Measurements from ENCODE around the gene PLXNA4. TPM values are rescaled to one million over a fixed set of nuclear protein-coding genes. Genes with fewer than 3 reads are reported as not detected.

PLXNA4 gene
- total and polyA plus RNA-seq, 2 donors from 2014 or later, result 0.17 to 3.5 TPM

- H3K4me3 ChIP-seq (ENCODE audit: low read length in 3 of 3), result no peak overlapping the region
- no peaks in the 10 kb centered on the region for H3K36me3 ChIP-seq (ENCODE audit: control insufficient read depth in 2 of 3, insufficient read depth in 3 of 3, low read length in 3 of 3)
- H3K4me1 ChIP-seq (ENCODE audit: control insufficient read depth in 2 of 3, insufficient read depth in 2 of 3, low read depth in 1 of 3, low read length in 3 of 3), result no peaks in the 10 kb centered on the region
- H3K9ac ChIP-seq (ENCODE audit: low read length in 3 of 3), result no peak overlapping the region
- FAIRE-seq, result no peak
- no peak for TF ChIP-seq CTCF (IDR thresholded peaks at IDR 0.05; ENCODE audit: borderline replicate concordance, extremely low read depth, insufficient read depth)
- H3K9me3 ChIP-seq (ENCODE audit: control insufficient read depth in 2 of 3, insufficient read depth in 1 of 3, low read length in 3 of 3), result no peaks in the 10 kb centered on the region
- no peaks in the 10 kb centered on the region for H3K27me3 ChIP-seq (ENCODE audit: control insufficient read depth, insufficient read depth, low read length)
- intact Hi-C loops (cut with DNase I), result no loop called here
- DNase-seq, result no peak
- no peak overlapping the region for H3K27ac ChIP-seq (ENCODE audit: low read depth in 2 of 2, low read length in 2 of 2)
Observed at GRCh38 chr7:132087421-132087820, 488.8 kb downstream of the PLXNA4 start.

- H3K4me3 ChIP-seq (ENCODE audit: low read length in 3 of 3), result no peak overlapping the region
- FAIRE-seq, result no peak
- H3K27me3 ChIP-seq (ENCODE audit: control insufficient read depth, insufficient read depth, low read length), result no peaks in the 10 kb centered on the region
- TF ChIP-seq CTCF (IDR thresholded peaks at IDR 0.05; ENCODE audit: borderline replicate concordance, extremely low read depth, insufficient read depth), result no peak
- H3K36me3 ChIP-seq (ENCODE audit: control insufficient read depth in 2 of 3, insufficient read depth in 3 of 3, low read length in 3 of 3), result no peaks in the 10 kb centered on the region
- DNase-seq, result no peak
- no peaks in the 10 kb centered on the region for H3K4me1 ChIP-seq (ENCODE audit: control insufficient read depth in 2 of 3, insufficient read depth in 2 of 3, low read depth in 1 of 3, low read length in 3 of 3)
- no peak overlapping the region for H3K27ac ChIP-seq (ENCODE audit: low read depth in 2 of 2, low read length in 2 of 2)
- intact Hi-C loops (cut with DNase I), result no loop called here
- H3K9ac ChIP-seq (ENCODE audit: low read length in 3 of 3), result no peak overlapping the region
- no peaks in the 10 kb centered on the region for H3K9me3 ChIP-seq (ENCODE audit: control insufficient read depth in 2 of 3, insufficient read depth in 1 of 3, low read length in 3 of 3)
Observed at GRCh38 chr7:132084776-132085388, 491.4 kb downstream of the PLXNA4 start.

DNA sequence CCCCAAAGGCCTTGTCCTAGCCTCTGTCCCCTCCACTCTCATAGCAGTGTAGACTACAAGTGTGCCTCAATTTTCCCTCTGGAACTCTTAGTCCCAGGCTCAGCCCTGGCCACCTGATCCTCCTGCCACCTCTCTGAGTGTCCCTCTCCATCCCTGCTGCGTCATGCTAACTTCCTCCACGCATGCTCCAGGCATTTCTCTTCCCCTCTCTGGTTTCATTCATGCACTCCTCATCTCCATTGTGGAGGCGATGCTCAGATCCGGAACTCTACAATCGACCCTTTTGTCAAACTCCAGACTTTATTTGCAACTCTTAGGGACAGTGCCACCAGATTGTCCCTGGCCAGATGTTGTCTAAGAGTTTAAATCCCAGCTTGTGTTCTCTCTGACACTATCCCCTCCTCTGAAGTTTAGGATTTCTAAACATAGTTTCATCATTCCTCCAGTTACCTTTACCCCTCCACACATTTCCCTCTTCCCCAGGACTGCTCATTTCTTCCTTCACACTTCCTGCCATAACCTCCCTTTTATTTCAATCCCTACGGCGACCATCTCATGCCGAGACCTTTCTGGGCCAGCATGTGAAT lies 492.6 kb downstream of the PLXNA4 start:
- no peak for DNase-seq
- Histone ChIP-seq H3K9me3 (ENCODE audit: control insufficient read depth in 2 of 3, insufficient read depth in 1 of 3, low read length in 3 of 3) (no peaks in the 10 kb centered on the region), H3K27me3 (ENCODE audit: control insufficient read depth, insufficient read depth, low read length) (no peaks in the 10 kb centered on the region), H3K36me3 (ENCODE audit: control insufficient read depth in 2 of 3, insufficient read depth in 3 of 3, low read length in 3 of 3) (no peaks in the 10 kb centered on the region), H3K4me3 (ENCODE audit: low read length in 3 of 3) (no peak overlapping the region), H3K9ac (ENCODE audit: low read length in 3 of 3) (no peak overlapping the region), H3K27ac (ENCODE audit: low read depth in 2 of 2, low read length in 2 of 2) (no peak overlapping the region), H3K4me1 (ENCODE audit: control insufficient read depth in 2 of 3, insufficient read depth in 2 of 3, low read depth in 1 of 3, low read length in 3 of 3) (no peaks in the 10 kb centered on the region)
- no peak for TF ChIP-seq CTCF (IDR thresholded peaks at IDR 0.05; ENCODE audit: borderline replicate concordance, extremely low read depth, insufficient read depth)
- no peak for FAIRE-seq
- intact Hi-C loops (cut with DNase I), result no loop called here
